ENCODE results near the gene FUOM.
A peak's percentile ranks its signal among the peaks of the same experiment; 100 is the strongest.

The FUOM gene

DNA sequence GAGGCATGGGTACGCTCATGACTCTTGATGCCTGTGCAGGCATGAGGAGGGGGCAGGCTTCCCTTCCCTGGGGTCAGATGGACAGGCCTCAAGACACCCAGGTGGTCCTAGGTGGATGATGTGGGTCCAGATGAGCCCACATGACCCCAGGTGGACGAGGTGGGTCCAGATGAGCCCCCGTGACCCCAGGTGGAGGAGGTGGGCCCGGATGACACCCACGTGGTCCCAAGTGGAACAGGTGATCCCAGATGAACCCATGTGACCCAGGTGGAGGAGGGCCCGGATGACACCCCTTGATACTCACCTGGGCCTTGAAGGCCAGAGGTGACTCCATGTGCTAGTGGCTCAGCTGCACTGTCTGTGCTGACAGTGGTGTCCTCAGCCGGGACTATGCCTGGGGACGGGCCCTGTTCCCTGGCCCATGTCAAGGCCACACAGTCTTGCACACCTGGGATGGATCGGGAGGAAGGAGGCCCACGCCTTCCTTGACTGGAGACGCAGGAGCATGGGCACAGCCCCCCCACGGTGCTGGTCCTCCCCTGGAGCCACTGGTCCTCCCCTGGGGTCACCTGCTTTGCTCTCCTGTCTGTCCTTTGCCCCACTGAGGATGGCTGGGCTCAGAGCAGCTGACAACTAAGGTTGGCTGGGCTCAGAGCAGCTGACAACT lies 7.4 kb downstream of the FUOM start:
- DNase-seq (ENCODE audit: low spot score), result no peak

DNA sequence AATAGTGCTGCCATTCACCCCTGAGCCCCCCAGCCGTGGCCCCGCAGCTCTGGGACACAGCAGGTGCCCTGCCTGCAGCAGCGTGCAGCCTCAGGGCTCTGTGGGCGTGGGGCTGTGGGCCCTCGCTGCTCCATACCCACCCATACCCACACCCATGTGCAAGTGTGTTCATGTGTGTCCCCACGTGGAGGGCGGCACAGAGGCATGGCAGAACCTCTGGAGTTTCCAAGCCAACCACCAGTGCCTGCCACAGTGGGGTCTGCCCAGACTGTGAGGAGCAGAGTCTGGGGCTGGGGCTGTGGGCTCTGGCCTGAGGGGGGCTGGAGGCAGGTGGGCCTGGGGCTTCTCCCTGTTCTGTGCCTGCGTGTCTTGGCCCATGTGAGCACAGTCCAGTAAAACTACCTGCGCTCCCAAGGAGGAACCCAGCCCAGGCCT lies 8.2 kb downstream of the FUOM start:
- no peak for DNase-seq (ENCODE audit: low spot score)

- DNase-seq (ENCODE audit: low spot score), result no peak
These were observed 8.7 kb downstream of the FUOM start for GRCh38 chr10:133349160-133349568.

GRCh38 chr10:133347710-133348517 lies 9.9 kb downstream of the FUOM start:
- DNase-seq (ENCODE audit: low spot score), result no peak

GRCh38 chr10:133346413-133346812 lies 11.4 kb downstream of the FUOM start:
- DNase-seq (ENCODE audit: low spot score), result no peak

- no peak for DNase-seq (ENCODE audit: low spot score)
These were observed 13.6 kb downstream of the FUOM start for GRCh38 chr10:133344236-133344635.

DNA sequence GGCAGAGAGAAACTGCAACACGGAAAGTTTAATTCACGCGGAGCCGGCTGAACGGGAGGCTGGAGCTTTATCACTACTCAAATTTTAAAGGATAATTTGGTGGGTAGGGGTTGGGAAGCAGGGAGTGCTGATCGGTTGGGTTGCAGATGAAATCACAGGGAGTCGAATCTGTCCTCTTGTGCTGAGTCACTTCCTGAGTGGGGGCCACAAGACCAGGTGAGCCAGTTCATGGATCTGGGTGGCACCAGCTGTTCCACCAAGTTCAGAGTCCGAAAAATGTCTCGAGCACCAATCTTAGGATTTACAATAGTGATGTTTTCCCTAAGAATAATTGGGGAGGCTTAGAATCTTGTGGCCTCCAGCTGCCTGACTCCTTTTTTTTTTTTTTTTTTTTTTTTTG lies 14.3 kb downstream of the FUOM start:
- no peak for DNase-seq (ENCODE audit: low spot score)

- DNase-seq (ENCODE audit: low spot score), result no peak
These were observed 14.9 kb downstream of the FUOM start for GRCh38 chr10:133342942-133343341.

DNA sequence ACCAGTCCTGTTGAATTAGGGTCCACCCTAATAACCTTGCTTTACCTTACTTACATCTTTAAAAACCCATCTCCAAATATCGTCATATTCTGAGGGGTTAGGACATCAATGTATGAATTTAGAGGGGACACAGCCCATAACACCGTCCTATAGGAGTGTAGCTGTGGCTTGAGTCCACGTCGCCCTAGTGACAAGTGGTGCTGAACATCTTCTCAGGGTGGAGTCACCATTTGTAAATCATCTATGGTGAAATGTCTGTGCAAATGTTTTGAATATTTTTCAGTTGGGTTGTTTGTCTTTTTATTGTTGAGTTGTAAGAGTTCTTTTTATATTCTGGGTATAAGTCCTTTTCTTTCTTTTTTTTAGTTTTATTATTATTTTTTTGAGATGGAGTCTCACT lies 15.8 kb downstream of the FUOM start:
- no peak for DNase-seq (ENCODE audit: low spot score)

DNA sequence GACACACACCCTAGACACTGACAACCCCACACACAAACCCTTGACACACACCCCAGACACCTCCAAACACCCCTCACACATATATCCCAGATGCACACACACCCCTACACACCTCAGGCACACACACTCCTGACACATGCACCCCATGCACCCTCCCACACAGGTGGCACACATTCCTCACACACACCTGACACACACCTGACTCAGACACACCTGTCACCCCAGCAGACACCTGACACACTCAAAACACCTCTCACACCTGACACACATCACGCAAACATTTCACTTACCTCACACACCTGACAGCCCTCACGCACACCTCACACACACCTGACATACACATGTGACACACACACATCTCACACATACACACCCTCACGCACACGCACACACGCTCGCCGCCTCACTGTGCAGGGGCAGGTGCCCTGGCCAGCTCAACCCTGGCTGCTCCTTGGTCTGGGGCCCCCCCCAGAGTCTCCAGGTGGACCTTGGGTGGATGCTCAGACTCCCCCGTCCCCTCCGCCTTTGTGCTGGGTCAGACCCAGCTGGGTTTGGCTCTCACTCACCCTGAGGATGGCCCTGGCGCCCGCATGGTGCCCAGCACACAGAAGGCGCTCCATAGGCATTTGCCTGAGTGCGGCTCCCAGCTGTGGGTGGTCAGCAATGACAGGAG lies 18.0 kb downstream of the FUOM start:
- DNase-seq (ENCODE audit: low spot score), result no peak

- DNase-seq (ENCODE audit: low spot score), result no peak
These were observed 19.4 kb downstream of the FUOM start for GRCh38 chr10:133338080-133339071.

DNA sequence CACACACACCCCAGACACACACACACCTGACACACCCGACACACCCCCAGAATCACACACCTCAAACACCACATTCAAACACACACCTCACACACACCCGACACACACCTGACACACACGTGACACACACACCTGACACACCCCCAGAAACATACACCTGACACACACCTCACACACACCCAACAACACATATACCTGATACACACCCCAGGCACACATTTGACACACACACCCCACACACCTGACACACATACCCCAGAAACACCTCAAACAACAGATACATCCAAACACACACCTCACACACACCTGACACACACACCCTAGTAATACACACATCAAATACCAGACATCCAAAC lies 20.5 kb downstream of the FUOM start:
- no peak for DNase-seq (ENCODE audit: low spot score)

GRCh38 chr10:133336577-133337369 lies 21.0 kb downstream of the FUOM start, which contains the start of gene CALY:
CALY (minus strand) TSS chr10:133336896; CDS start chr10:133328989, 7,907 bp downstream.
- DNase-seq (ENCODE audit: low spot score), result no peak

GRCh38 chr10:133336118-133336576 lies 21.7 kb downstream of the FUOM start:
- no peak for DNase-seq (ENCODE audit: low spot score)

- peak; percentile 38 for DNase-seq (ENCODE audit: low spot score)
These were observed 22.3 kb downstream of the FUOM start for GRCh38 chr10:133335246-133336117.

GRCh38 chr10:133334503-133335245 lies 23.1 kb downstream of the FUOM start:
- no peak for DNase-seq (ENCODE audit: low spot score)

DNA sequence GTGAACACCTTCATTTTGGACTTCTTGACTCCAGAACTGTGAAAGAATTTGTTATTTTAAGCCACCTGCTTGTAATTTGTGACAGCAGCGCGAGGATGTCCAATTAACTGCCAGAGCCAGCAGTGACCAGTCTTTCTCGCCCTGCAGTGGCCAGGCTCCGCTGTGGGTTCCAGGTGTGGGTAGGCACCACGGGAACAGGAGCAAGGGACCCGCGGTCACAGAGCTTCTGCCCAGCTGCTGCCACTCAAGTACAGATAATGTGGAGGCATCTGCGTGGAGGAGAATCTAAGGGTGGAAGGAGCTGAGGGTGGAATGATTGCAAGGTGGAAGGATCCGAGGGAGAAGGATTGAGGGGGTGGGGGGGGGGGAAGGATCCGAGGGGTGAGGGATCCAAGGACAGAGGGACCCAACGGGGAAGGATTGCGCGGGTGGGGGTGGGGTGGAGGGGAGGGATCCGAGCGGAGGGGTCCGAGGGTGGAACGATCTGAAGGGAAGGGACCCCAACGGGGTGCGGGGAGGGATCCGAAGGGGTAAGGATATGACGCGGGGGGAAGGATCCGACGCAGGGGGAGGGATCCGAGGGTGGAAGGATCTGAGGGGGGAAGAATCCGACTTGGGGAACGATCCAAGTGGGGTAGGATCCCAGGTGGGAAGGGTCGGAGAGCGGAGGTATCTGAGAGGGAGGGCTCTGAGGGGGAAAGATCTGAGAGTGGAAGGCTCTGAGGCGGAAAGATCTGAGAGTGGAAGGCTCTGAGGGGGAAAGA lies 24.7 kb downstream of the FUOM start:
- no peak for DNase-seq (ENCODE audit: low spot score)

DNA sequence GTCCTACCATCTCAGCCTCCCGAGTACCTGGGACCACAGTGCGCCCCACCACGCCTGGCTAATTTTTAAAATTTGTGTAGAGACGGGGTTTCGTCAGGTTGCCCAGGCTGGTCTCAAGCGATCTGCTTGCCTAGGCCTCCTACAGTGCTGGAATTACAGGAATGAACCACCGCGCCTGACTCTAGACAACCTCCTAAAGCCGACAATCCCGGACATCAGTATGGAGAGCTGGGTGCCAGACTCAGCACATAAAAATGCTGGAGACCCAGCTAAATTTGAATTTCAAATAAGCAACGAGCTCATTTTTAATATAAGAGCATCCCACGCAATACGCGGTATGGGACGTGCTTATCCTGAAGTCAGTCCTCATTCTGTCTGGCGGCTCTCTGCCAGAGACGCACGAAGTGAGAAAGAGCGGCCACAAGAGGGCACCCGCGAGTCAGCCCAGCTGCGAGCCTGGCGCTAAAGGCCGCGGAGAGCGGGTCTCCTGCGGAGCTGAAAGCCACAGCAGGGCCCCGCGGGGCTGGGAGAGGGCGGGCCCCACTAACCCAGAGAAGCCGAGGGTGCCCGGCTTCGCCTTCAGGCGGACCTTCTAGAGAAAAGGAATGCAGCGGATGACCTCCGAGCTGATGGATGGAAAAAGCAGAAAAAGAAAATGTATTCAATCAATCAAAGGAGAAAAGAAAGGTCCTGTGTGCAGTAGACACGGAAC lies 28.2 kb downstream of the FUOM start:
- peak; percentile 60 for DNase-seq (ENCODE audit: low spot score)

Measured in COLO829 (cell line).